GM19238 (cell line): ENCODE data around the gene CDCP1.
A peak's percentile ranks its signal among the peaks of the same experiment; 100 is the strongest.
"Not testable (repeated sequence)": the region's sequence is repeated elsewhere in the genome, so short reads cannot be mapped to it uniquely, and the experiment has no call there.

Source experiments
- DNase-seq: peaks from one replicate; pipeline ENCODE4 v3.0.0; 2011; ENCODE audit warnings: low spot score; ENCODE audit not compliant: insufficient read length

The CDCP1 gene

GRCh38 chr3:45057557-45057956, 88.6 kb downstream of the CDCP1 start:
- no peak for DNase-seq

GRCh38 chr3:45056608-45057301, 89.4 kb downstream of the CDCP1 start:
- no peak for DNase-seq

GRCh38 chr3:45055411-45056143, 90.6 kb downstream of the CDCP1 start:
- no peak for DNase-seq

GRCh38 chr3:45055032-45055410, 91.2 kb downstream of the CDCP1 start:
- no peak for DNase-seq

- no peak for DNase-seq
Observed at GRCh38 chr3:45054196-45054857, 91.9 kb downstream of the CDCP1 start.

- not testable (repeated sequence) for DNase-seq
Observed at GRCh38 chr3:45053805-45054195, 92.4 kb downstream of the CDCP1 start.

GRCh38 chr3:45051685-45052084, 94.5 kb downstream of the CDCP1 start:
- DNase-seq = no peak

DNA sequence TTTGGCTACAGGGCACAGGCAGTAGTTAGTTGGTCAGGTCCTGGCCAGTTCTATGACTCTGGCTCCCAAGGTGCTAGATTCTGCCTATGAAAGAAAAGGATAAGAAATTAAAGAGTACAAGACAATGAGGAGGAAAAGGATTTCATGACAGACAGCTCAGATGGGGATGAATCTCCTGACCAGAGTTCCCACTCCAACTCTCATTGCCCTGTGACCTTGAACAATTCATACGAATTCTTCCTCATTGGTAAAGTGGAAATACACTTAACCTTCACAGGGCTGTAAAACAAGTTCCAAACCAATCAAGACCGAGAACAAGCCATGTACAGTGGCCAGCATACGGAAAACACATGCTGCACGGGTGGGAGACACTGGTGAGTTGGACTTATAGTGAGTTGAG, 96.4 kb downstream of the CDCP1 start:
- DNase-seq = no peak

GRCh38 chr3:45048244-45048643, 97.9 kb downstream of the CDCP1 start:
- DNase-seq = no peak

DNA sequence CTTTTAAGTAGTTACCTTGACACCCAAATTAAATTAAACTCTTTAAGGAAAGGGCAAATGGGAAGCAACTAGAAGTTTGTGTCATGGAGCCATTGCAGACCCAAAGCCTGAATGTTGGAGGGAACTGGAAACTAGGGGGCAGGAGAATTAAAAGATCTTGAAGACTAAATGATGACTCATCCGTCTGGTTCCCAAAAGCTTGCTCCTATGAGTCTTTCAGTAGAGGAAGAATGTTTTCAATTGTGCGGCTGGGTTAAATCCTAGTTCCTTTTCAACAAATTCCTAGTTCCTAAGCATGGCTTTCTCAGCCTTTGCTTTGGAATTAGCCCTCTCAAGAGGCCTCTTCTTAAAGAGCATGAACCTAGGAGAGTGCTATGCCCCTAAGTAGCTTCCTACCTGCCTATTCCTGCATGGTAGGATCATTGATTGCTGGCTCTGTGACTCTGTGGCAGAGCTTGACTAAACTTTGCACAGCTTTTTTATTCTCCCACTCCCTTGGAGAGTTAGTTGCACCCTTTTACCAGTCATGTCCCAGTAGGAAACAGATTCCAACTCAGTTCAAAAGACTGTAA, 102.4 kb downstream of the CDCP1 start:
- DNase-seq = no peak

DNA sequence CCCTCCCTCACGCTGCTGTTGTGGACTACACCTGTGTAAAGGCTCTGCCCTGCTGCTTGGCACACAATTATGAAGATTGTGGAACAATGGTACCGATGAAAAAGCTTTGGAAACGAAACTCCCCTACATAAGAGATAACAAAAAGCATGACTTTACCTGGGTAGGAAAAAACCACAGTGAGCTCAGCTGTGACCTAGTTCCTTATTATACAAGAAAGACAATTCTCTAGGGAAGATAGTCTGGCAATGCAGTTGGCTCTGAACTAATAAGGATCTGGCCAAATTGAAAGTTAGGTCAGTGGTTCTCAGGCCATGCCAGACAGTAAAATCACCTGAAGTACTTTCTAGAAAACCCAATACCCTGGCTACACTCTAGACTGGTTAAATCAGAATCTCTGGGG, 104.0 kb downstream of the CDCP1 start:
- DNase-seq = no peak

DNA sequence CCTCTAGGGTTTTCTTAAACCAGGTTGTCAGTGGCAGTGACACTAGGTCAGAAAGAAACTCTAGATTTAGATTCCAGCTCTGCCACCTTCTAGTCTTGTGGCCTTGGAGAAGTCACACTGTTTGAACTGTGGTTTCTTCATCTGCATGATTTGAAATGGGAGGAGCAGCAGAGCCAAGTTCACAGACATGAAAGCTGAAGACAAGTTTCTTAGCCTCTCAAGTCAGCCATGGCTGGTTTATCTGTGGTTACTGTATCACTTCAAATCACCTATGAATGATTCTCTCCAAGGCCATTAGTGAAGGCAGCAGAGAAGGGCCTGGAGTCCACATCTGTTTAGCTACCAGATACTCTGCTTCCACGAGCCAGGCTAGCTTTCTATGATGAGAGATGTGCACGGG, 104.5 kb downstream of the CDCP1 start:
- no peak for DNase-seq

DNA sequence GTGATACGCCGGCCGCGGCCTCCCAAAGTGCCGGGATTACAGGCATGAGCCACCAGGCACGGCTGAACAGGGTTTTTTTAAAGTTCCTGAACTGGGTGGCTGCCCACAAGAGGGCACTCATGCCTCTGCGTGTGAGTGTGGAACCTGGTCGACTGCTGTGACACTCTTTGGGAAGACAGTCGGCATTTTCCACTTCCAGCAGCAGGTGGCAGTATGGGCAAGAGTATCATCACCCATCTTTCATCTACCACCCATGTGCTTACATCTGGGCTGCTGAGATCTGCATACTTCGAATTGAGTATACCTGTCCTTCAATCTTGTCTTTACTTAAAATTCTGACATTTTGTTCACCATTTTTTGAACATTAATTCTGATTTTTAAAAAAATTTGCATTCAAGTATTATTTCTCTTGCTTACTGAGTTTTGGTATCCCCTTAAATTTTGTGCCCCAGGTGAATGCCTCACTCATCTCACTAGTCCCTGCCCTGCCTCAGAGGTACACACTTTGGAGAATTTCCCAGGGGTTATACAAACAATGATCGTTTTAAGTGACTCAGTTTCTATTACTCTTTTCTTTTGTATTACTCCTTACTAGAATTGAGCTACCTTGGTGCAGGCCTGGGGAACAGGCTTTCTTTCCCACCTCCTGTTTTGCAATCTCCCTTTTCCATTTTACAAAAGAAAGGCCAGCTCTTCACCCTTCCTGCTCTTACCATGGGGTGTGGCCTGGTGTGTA, 108.3 kb downstream of the CDCP1 start:
- peak; percentile 87 for DNase-seq

DNA sequence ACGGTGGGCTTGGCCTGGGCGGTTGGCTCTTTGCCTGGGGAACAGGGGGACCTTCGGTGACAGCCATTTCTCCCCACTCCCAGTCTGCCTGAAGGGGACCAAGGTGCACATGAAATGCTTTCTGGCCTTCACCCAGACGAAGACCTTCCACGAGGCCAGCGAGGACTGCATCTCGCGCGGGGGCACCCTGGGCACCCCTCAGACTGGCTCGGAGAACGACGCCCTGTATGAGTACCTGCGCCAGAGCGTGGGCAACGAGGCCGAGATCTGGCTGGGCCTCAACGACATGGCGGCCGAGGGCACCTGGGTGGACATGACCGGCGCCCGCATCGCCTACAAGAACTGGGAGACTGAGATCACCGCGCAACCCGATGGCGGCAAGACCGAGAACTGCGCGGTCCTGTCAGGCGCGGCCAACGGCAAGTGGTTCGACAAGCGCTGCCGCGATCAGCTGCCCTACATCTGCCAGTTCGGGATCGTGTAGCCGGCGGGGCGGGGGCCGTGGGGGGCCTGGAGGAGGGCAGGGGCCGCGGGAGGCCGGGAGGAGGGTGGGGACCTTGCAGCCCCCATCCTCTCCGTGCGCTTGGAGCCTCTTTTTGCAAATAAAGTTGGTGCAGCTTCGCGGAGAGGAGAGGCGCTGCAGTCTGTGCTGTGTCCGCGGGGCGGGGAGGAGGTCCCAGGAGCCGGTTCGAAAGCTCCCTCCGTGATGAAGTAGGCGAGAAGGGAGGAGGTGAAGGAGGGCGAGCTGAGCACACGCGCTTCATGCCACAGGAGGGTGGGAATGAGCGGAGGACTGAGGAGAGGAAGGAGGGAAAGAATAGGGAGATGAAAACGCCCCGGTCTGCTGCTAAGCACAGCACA, 110.5 kb downstream of the CDCP1 start:
- no peak for DNase-seq

- no peak for DNase-seq
Observed at GRCh38 chr3:45034612-45035252, 111.4 kb downstream of the CDCP1 start.

DNA sequence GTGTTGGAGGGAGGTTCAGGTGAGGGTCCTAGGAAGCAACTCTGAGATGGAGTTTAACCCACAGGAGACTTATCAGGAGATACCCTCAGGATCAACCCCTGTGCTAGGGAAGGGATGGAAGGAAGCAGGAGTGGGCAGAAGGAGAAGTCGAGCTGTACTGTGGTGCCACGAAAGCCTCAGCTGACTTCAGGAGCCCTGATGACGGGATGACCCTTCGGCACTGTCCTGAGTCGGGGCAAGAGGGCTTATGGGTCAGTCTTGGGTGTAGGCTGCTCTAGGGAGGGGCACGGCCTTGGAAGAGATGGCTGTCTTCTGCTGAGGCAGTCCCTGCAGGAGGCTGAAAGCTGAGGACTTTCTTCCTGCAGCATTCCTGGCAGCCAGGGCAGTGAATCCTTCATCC, 112.4 kb downstream of the CDCP1 start:
- no peak for DNase-seq
